Osteoblast (primary cell): Measurements from ENCODE around the gene TGFB1I1. TPM values are rescaled to one million over a fixed set of nuclear protein-coding genes. Genes with fewer than 3 reads are reported as not detected.
"Not testable (repeated sequence)": the region's sequence is repeated elsewhere in the genome, so short reads cannot be mapped to it uniquely, and the experiment has no call there.

ENCODE experiments used
- DNase-seq: peaks from one replicate; pipeline ENCODE4 v3.0.0; 2011; ENCODE audit warnings: low spot score, mixed read lengths; ENCODE audit not compliant: insufficient read length; ENCODE audit errors: missing footprints
- H2AFZ ChIP-seq: 2 replicates; pipeline ENCODE4 v1.6.0; 2011; ENCODE audit warnings: mild to moderate bottlenecking, low read length
- H3K27ac ChIP-seq: 2 replicates; pipeline ENCODE4 v1.5.1; 2011; ENCODE audit warnings: mild to moderate bottlenecking, low read depth, low read length, moderate library complexity
- H3K27me3 ChIP-seq: 2 replicates; pipeline ENCODE4 v1.6.0; 2012; ENCODE audit warnings: mild to moderate bottlenecking, control low read depth, inconsistent platforms, low read length, moderate library complexity; ENCODE audit not compliant: insufficient read depth
- H3K36me3 ChIP-seq: 2 replicates; pipeline ENCODE4 v1.5.1; 2011; ENCODE audit warnings: mild to moderate bottlenecking, low read length, control low read depth, moderate library complexity; ENCODE audit not compliant: insufficient read depth
- H3K4me1 ChIP-seq: 2 replicates; pipeline ENCODE4 v1.5.1; 2011; ENCODE audit warnings: mild to moderate bottlenecking, low read length, control low read depth, moderate library complexity; ENCODE audit not compliant: insufficient read depth
- H3K4me2 ChIP-seq: 2 replicates; pipeline ENCODE4 v1.6.0; 2011; ENCODE audit warnings: mild to moderate bottlenecking, low read length; ENCODE audit not compliant: insufficient read depth
- H3K4me3 ChIP-seq: fragments of 200-600 bp; sonication (generic); 3 replicates; pipeline ENCODE4 v1.5.1; 2012; ENCODE audit warnings: mild to moderate bottlenecking, low read length, inconsistent platforms; ENCODE audit not compliant: insufficient read depth
- H3K79me2 ChIP-seq: 2 replicates; pipeline ENCODE4 v1.6.0; 2012; ENCODE audit warnings: mild to moderate bottlenecking, low read length, control low read depth, inconsistent platforms; ENCODE audit not compliant: insufficient read depth
- H3K9me3 ChIP-seq: 2 replicates; pipeline ENCODE4 v1.5.1; 2011; ENCODE audit warnings: low read depth, low read length, control low read depth
- H4K20me1 ChIP-seq: 2 replicates; pipeline ENCODE4 v1.6.0; 2012; ENCODE audit warnings: mild to moderate bottlenecking, low read length, control low read depth; ENCODE audit not compliant: insufficient read depth
- CTCF ChIP-seq: IDR thresholded peaks from 2 replicates; pipeline ENCODE4 v1.5.1; 2011; ENCODE audit warnings: mild to moderate bottlenecking, low read depth, low read length, moderate library complexity; ENCODE audit errors: extremely low read depth
- total RNA-seq: library from RNA; depleted of rRNA; stranded (reverse); fragments of >200 nt; gene quantifications from 2 replicates; pipeline ENCODE4 v1.2.3, GENCODE V29; 2012

TGFB1I1 gene
- total RNA-seq, 1 donor: 60.1 TPM

- Histone ChIP-seq H3K79me2 (no peaks in the 10 kb centered on the region), H3K4me1 (no peaks in the 10 kb centered on the region), H3K36me3 (no peaks in the 10 kb centered on the region), H3K27me3 (peaks cover 3% of the 10 kb centered on the region), H4K20me1 (no peaks in the 10 kb centered on the region), H3K9me3 (no peaks in the 10 kb centered on the region), H3K4me2 (no peak overlapping the region), H2AFZ (no peak overlapping the region), H3K4me3 (no peak overlapping the region), H3K27ac (no peak overlapping the region)
- no peak for TF ChIP-seq CTCF
- DNase-seq: no peak
Observed at GRCh38 chr16:31521368-31521767, 49.4 kb downstream of the TGFB1I1 start.

GRCh38 chr16:31522071-31522470 is 50.1 kb downstream of the TGFB1I1 start:
- no peak overlapping the region for H3K4me3 ChIP-seq
- H2AFZ ChIP-seq: no peak overlapping the region
- no peaks in the 10 kb centered on the region for H3K36me3 ChIP-seq
- H3K79me2 ChIP-seq: no peaks in the 10 kb centered on the region
- H3K27me3 ChIP-seq: peaks cover 3% of the 10 kb centered on the region
- no peaks in the 10 kb centered on the region for H4K20me1 ChIP-seq
- no peak overlapping the region for H3K4me2 ChIP-seq
- no peak for TF ChIP-seq CTCF
- no peak overlapping the region for H3K27ac ChIP-seq
- DNase-seq: no peak
- H3K9me3 ChIP-seq: no peaks in the 10 kb centered on the region
- no peaks in the 10 kb centered on the region for H3K4me1 ChIP-seq

GRCh38 chr16:31523768-31524167 is 51.8 kb downstream of the TGFB1I1 start:
- not testable (repeated sequence) for H3K4me1 ChIP-seq, H3K9me3 ChIP-seq, H3K4me2 ChIP-seq, H3K36me3 ChIP-seq, H3K27ac ChIP-seq, H2AFZ ChIP-seq, H4K20me1 ChIP-seq, DNase-seq, H3K79me2 ChIP-seq, H3K4me3 ChIP-seq
- peaks cover 16% of the 10 kb centered on the region for H3K27me3 ChIP-seq

- Histone ChIP-seq H3K27ac (no peak overlapping the region), H3K79me2 (no peaks in the 10 kb centered on the region)
- DNase-seq: no peak
Observed at GRCh38 chr16:31525113-31525512, 53.2 kb downstream of the TGFB1I1 start.

More at GRCh38 chr16:31525113-31525512, 53.2 kb downstream of the TGFB1I1 start:
- Histone ChIP-seq H3K9me3 (no peaks in the 10 kb centered on the region), H3K36me3 (no peaks in the 10 kb centered on the region), H3K4me3 (no peak overlapping the region), H3K4me1 (no peaks in the 10 kb centered on the region), H4K20me1 (no peaks in the 10 kb centered on the region), H3K27me3 (peaks cover 27% of the 10 kb centered on the region), H2AFZ (no peak overlapping the region), H3K4me2 (no peak overlapping the region)
- no peak for TF ChIP-seq CTCF

Other genes with a start within 250 kb of the TGFB1I1 start
- 0.36 TPM in 1 of 2 replicates, not detected in the other for gene ITGAM, start 212.2 kb upstream of the TGFB1I1 start, total RNA-seq
- gene ITGAX, start 117.0 kb upstream of the TGFB1I1 start, total RNA-seq: under 0.01 and 0.36 TPM in 2 replicates
- not detected in 2 replicates for gene ITGAD, start 78.8 kb upstream of the TGFB1I1 start, total RNA-seq
- not detected in 2 replicates for gene COX6A2, start 43.8 kb upstream of the TGFB1I1 start, total RNA-seq
- gene ZNF843, start 29.4 kb upstream of the TGFB1I1 start, total RNA-seq: 1.1 and 1.2 TPM in 2 replicates
- 10.6 and 12.7 TPM in 2 replicates for gene ARMC5, start 12.7 kb upstream of the TGFB1I1 start, total RNA-seq
- not detected in 2 replicates for gene SLC5A2, start 11.0 kb downstream of the TGFB1I1 start, total RNA-seq
- gene RUSF1, start 36.2 kb downstream of the TGFB1I1 start, total RNA-seq: 48.5 and 53.0 TPM in 2 replicates
- not detected in 2 replicates for gene AHSP, start 55.7 kb downstream of the TGFB1I1 start, total RNA-seq